ENCODE measurements around the gene FAM171A2. TPM values are rescaled to one million over a fixed set of nuclear protein-coding genes. Genes with fewer than 3 reads are reported as not detected.
"Not testable (repeated sequence)": the region's sequence is repeated elsewhere in the genome, so short reads cannot be mapped to it uniquely, and the experiment has no call there.

The FAM171A2 gene
- total RNA-seq, 1 experiment from 2014 or later = 7.6 TPM

DNA sequence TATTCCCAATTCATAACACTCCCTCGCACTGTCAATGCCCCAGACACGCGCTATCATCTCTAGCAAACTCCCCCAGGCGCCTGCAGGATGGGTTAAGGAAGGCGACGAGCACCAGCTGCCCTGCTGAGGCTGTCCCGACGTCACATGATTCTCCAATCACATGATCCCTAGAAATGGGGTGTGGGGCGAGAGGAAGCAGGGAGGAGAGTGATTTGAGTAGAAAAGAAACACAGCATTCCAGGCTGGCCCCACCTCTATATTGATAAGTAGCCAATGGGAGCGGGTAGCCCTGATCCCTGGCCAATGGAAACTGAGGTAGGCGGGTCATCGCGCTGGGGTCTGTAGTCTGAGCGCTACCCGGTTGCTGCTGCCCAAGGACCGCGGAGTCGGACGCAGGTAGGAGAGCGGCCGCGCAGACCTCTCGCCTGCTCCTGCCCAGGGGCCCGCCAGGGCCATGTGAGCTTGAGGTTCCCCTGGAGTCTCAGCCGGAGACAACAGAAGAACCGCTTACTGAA lies 18.7 kb downstream of the FAM171A2 start, which contains the start of gene GRN:
Gene GRN (plus strand): TSS at position 364 of the 515 bp plus-strand sequence. CDS start 3,863 bp downstream, outside the sequence.
- ChIA-PET CTCF (interaction anchor here (0.6 kb wide), 1 partner anchor 355 kb away, joined by 11 read pairs; no protein-coding TSS in a partner anchor), POLR2A (interaction anchor here (1.3 kb wide), 1 partner anchor 11 kb away, joined by 3 read pairs; no protein-coding TSS in a partner anchor)
- peak within 1 kb of the TSS; percentile 95 for H3K4me3 ChIP-seq (ENCODE audit: low read depth in 2 of 2, low read length in 2 of 2)
- peaks cover 4% of the 10 kb centered on the region; the same call in 1 of the 2 replicates for H3K36me3 ChIP-seq (ENCODE audit: control insufficient read depth, insufficient read depth, low read length)
- peak; percentile 87 for DNase-seq (ENCODE audit: low read depth, low spot score)
- no peaks in the 10 kb centered on the region for H3K9me3 ChIP-seq (ENCODE audit: control insufficient read depth, insufficient read depth, low read depth, low read length)
- peak; percentile 98 for ATAC-seq
- no peaks in the 10 kb centered on the region for H3K27me3 ChIP-seq (ENCODE audit: control insufficient read depth, insufficient read depth, low read length)
- in situ Hi-C loops (cut with HindIII; ENCODE audit: low pct_unique_long_range_greater_than_20kb, low sequenced_read_pairs) = no loop called here
- intact Hi-C loops (cut with micrococcal nuclease; ENCODE audit: unreplicated experiment) = no loop called here
- TF ChIP-seq TCF7L2 (IDR thresholded peaks at IDR 0.05; ENCODE audit: low read depth, low read length) = no peak
- TF ChIP-seq, protein P1, sequence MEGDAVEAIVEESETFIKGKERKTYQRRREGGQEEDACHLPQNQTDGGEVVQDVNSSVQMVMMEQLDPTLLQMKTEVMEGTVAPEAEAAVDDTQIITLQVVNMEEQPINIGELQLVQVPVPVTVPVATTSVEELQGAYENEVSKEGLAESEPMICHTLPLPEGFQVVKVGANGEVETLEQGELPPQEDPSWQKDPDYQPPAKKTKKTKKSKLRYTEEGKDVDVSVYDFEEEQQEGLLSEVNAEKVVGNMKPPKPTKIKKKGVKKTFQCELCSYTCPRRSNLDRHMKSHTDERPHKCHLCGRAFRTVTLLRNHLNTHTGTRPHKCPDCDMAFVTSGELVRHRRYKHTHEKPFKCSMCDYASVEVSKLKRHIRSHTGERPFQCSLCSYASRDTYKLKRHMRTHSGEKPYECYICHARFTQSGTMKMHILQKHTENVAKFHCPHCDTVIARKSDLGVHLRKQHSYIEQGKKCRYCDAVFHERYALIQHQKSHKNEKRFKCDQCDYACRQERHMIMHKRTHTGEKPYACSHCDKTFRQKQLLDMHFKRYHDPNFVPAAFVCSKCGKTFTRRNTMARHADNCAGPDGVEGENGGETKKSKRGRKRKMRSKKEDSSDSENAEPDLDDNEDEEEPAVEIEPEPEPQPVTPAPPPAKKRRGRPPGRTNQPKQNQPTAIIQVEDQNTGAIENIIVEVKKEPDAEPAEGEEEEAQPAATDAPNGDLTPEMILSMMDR (IDR thresholded peaks at IDR 0.05) = no peak
- TF ChIP-seq SIN3A (IDR thresholded peaks at IDR 0.05; ENCODE audit: borderline replicate concordance, insufficient read depth, low read depth, low read length) = peak; percentile 88
- TF ChIP-seq, protein P2, sequence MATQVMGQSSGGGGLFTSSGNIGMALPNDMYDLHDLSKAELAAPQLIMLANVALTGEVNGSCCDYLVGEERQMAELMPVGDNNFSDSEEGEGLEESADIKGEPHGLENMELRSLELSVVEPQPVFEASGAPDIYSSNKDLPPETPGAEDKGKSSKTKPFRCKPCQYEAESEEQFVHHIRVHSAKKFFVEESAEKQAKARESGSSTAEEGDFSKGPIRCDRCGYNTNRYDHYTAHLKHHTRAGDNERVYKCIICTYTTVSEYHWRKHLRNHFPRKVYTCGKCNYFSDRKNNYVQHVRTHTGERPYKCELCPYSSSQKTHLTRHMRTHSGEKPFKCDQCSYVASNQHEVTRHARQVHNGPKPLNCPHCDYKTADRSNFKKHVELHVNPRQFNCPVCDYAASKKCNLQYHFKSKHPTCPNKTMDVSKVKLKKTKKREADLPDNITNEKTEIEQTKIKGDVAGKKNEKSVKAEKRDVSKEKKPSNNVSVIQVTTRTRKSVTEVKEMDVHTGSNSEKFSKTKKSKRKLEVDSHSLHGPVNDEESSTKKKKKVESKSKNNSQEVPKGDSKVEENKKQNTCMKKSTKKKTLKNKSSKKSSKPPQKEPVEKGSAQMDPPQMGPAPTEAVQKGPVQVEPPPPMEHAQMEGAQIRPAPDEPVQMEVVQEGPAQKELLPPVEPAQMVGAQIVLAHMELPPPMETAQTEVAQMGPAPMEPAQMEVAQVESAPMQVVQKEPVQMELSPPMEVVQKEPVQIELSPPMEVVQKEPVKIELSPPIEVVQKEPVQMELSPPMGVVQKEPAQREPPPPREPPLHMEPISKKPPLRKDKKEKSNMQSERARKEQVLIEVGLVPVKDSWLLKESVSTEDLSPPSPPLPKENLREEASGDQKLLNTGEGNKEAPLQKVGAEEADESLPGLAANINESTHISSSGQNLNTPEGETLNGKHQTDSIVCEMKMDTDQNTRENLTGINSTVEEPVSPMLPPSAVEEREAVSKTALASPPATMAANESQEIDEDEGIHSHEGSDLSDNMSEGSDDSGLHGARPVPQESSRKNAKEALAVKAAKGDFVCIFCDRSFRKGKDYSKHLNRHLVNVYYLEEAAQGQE (IDR thresholded peaks at IDR 0.05; ENCODE audit: insufficient read depth in 1 of 2, low read depth in 2 of 2, low read length in 1 of 2) = no peak
- TF ChIP-seq POLR2AphosphoS5 (IDR thresholded peaks at IDR 0.05; ENCODE audit: low read depth, low read length) = peak; percentile 62
- H3K27ac ChIP-seq (ENCODE audit: low read length) = peak within 1 kb of the TSS; percentile 86
- no TSS peak for BruUV-seq (replicated peaks)
- H3K4me1 ChIP-seq (ENCODE audit: control insufficient read depth, insufficient read depth, low read length) = no peaks in the 10 kb centered on the region

DNA sequence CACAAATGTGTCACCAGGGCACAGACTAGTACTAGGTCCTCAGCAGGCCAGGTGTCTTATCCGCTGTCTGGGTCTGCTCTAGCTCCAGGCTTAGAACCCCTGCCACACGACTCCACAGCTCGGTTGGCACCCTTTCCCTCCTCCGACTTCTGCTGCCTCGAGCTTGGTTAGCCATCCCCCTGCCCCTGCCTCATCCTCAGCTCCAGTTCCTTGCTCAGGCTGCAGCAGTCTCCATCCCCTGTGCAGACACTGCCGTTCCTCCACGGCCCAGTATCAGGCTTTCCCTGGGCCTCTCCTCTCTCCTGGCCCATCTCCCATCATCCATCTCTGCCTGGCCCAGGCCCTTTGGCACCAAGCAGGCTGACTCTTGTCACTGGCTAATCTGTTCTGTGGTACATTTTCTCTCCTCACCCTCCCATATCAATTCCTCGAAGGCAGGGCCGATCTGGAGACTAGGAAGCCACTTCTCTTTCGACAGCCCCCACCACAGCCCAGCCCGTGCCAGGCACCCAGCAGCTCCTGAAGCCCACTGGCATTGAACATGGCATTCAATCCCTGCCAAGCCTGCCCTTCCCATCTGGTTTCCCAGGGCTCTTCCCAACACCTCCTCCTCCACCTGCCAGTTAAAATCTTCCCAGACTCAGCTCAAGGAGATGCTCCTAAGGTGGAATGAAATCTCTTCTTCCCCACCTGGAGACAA lies 20.0 kb downstream of the FAM171A2 start:
- no TSS peak for BruUV-seq (replicated peaks)
- H3K4me1 ChIP-seq (ENCODE audit: control insufficient read depth, insufficient read depth, low read length) = no peaks in the 10 kb centered on the region
- no peaks in the 10 kb centered on the region for H3K27me3 ChIP-seq (ENCODE audit: control insufficient read depth, insufficient read depth, low read length)
- POLR2A ChIA-PET = no interaction called here
- peaks cover 4% of the 10 kb centered on the region; the same call in 1 of the 2 replicates for H3K36me3 ChIP-seq (ENCODE audit: control insufficient read depth, insufficient read depth, low read length)
- TF ChIP-seq TCF7L2 (IDR thresholded peaks at IDR 0.05; ENCODE audit: low read depth, low read length) (no peak), POLR2AphosphoS5 (IDR thresholded peaks at IDR 0.05; ENCODE audit: low read depth, low read length) (no peak), SIN3A (IDR thresholded peaks at IDR 0.05; ENCODE audit: borderline replicate concordance, insufficient read depth, low read depth, low read length) (no peak)
- TF ChIP-seq, protein P2 (IDR thresholded peaks at IDR 0.05; ENCODE audit: insufficient read depth in 1 of 2, low read depth in 2 of 2, low read length in 1 of 2) = no peak
- TF ChIP-seq, protein P1 (IDR thresholded peaks at IDR 0.05) = no peak
- no peak overlapping the region for H3K4me3 ChIP-seq (ENCODE audit: low read depth in 2 of 2, low read length in 2 of 2)
- DNase-seq (ENCODE audit: low read depth, low spot score) = no peak
- peak overlapping the region; percentile 48; the same call in 1 of the 2 replicates for H3K27ac ChIP-seq (ENCODE audit: low read length)
- CTCF ChIA-PET = no interaction called here
- in situ Hi-C loops (cut with HindIII; ENCODE audit: low pct_unique_long_range_greater_than_20kb, low sequenced_read_pairs) (no loop called here), intact Hi-C loops (cut with micrococcal nuclease; ENCODE audit: unreplicated experiment) (no loop called here)
- no peak for ATAC-seq
- H3K9me3 ChIP-seq (ENCODE audit: control insufficient read depth, insufficient read depth, low read depth, low read length) = no peaks in the 10 kb centered on the region

DNA sequence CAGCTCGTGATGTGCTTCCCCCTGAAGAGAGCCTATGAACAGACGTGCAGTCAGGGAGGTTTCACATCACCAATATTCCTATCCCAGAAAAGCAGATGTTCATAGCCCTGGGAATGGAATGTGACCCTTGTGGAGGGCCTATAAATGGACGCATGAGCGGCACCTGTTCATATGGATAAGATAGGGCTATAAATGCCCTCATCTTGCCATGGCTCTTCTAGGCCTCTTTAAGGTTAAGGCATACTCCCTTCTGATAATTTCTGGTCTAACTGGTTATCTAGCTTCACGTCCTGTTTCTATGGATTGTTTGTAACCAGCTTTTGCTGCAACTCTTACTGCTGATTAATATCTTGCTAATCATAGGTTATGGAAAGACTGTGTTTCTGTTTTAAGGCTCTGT lies 23.1 kb downstream of the FAM171A2 start:
- POLR2A ChIA-PET; H3K9me3 ChIP-seq (ENCODE audit: control insufficient read depth, insufficient read depth, low read depth, low read length); intact Hi-C loops (cut with micrococcal nuclease; ENCODE audit: unreplicated experiment); DNase-seq (ENCODE audit: low read depth, low spot score); H3K4me3 ChIP-seq (ENCODE audit: low read depth in 2 of 2, low read length in 2 of 2); H3K27ac ChIP-seq (ENCODE audit: low read length); in situ Hi-C loops (cut with HindIII; ENCODE audit: low pct_unique_long_range_greater_than_20kb, low sequenced_read_pairs); H3K4me1 ChIP-seq (ENCODE audit: control insufficient read depth, insufficient read depth, low read length); BruUV-seq (replicated peaks); CTCF ChIA-PET; H3K27me3 ChIP-seq (ENCODE audit: control insufficient read depth, insufficient read depth, low read length); H3K36me3 ChIP-seq (ENCODE audit: control insufficient read depth, insufficient read depth, low read length); ATAC-seq: not testable (repeated sequence)
